NCI-H69 (cell line): ENCODE measurements around the gene RAD23B.

ENCODE experiments used
- DNase-seq: peaks from one replicate; lab custom pipeline; 2025; lab: John Stamatoyannopoulos, UW

RAD23B gene

GRCh38 chr9:107336718-107337360 is 53.8 kb downstream of the RAD23B start:
- DNase-seq, result no peak

- DNase-seq, result no peak
Measured at GRCh38 chr9:107337676-107338590, 54.9 kb downstream of the RAD23B start.

- no peak for DNase-seq
Measured at GRCh38 chr9:107338911-107339659, 56.0 kb downstream of the RAD23B start.

- peak; percentile 87 for DNase-seq
Measured at GRCh38 chr9:107340920-107341632, 58.0 kb downstream of the RAD23B start.

GRCh38 chr9:107342476-107343161 is 59.5 kb downstream of the RAD23B start:
- no peak for DNase-seq

GRCh38 chr9:107345327-107345726 is 62.2 kb downstream of the RAD23B start:
- DNase-seq, result peak; percentile 92

- peak; percentile 92 for DNase-seq
Measured at GRCh38 chr9:107348836-107349235, 65.8 kb downstream of the RAD23B start.

- DNase-seq, result no peak
Measured at GRCh38 chr9:107350443-107350842, 67.4 kb downstream of the RAD23B start.

- no peak for DNase-seq
Measured at GRCh38 chr9:107351382-107352045, 68.4 kb downstream of the RAD23B start.

GRCh38 chr9:107355394-107355793 is 72.3 kb downstream of the RAD23B start:
- no peak for DNase-seq

- DNase-seq, result peak; percentile 99
Measured at GRCh38 chr9:107358986-107359385, 75.9 kb downstream of the RAD23B start.

GRCh38 chr9:107360098-107360497 is 77.0 kb downstream of the RAD23B start:
- peak; percentile 37 for DNase-seq

- DNase-seq, result peak; percentile 47
Measured at GRCh38 chr9:107361816-107362215, 78.7 kb downstream of the RAD23B start.

- DNase-seq, result peak; percentile 98
Measured at GRCh38 chr9:107363516-107364152, 80.6 kb downstream of the RAD23B start.

GRCh38 chr9:107367727-107368502 is 84.8 kb downstream of the RAD23B start:
- no peak for DNase-seq

- no peak for DNase-seq
Measured at GRCh38 chr9:107368696-107369095, 85.6 kb downstream of the RAD23B start.

- DNase-seq, result no peak
Measured at GRCh38 chr9:107373809-107374208, 90.7 kb downstream of the RAD23B start.

- DNase-seq, result no peak
Measured at GRCh38 chr9:107375001-107375400, 91.9 kb downstream of the RAD23B start.

- no peak for DNase-seq
Measured at GRCh38 chr9:107375651-107376369, 92.7 kb downstream of the RAD23B start.
